ENCODE results near the gene ELMO1. TPM values are rescaled to one million over a fixed set of nuclear protein-coding genes. Genes with fewer than 3 reads are reported as not detected.
A peak's percentile ranks its signal among the peaks of the same experiment; 100 is the strongest.

The ELMO1 gene
- total RNA-seq, 1 experiment from 2014 or later = 137 TPM

DNA sequence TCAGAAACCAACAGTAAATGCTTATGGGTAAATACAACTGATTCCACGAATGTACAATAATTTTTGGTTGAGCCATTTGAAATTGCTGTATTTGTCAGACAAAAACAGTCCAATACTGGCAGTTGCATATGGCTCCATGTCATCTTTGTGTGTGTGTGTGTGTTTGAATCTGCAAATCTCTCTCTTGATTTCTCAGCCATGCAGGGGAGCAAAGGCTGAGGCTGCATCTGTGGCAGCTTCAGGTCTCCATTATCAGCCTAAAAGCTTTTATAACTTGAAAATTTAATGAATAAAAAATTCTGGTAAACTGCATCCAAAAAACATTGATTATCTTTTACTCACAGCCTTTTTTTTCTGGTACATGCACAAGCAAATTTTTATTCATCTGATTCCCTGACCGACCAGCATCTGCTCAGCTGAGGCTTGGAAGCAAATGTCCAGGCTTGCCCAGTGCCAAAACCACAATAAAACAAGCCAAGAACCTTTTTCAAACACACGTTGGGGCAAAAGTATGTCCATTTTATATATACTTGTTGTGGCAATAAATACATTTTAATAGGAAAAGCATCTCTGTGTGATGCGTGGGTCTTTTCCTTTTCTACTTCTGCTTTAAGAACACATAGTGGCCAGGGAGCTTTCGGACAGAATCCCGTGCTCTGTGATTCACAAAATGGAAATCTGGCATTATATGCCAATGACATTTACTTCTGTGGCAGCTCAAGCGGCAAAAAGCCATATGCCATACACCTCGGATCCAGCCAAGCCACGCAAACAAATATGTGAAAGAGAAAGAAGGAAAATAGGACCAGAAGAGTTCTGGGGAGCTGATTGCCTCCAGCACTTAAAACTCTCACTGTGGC, 448.8 kb downstream of the ELMO1 start:
- DNase-seq = no peak
- no peaks in the 10 kb centered on the region for H3K27me3 ChIP-seq (ENCODE audit: low read length)
- H3K27ac ChIP-seq (ENCODE audit: low read length) = no peak overlapping the region
- H4K20me1 ChIP-seq (ENCODE audit: insufficient read depth, low read depth, low read length) = peaks cover 25% of the 10 kb centered on the region
- no peaks in the 10 kb centered on the region for H3K9me3 ChIP-seq (ENCODE audit: low read length)
- no peaks in the 10 kb centered on the region for H3K9me2 ChIP-seq (replicated peaks; ENCODE audit: insufficient read depth, low read length)
- H3K79me2 ChIP-seq (ENCODE audit: low read length) = no peaks in the 10 kb centered on the region
- no peak overlapping the region for H3K4me3 ChIP-seq (ENCODE audit: low read length)
- no peak overlapping the region for H2AFZ ChIP-seq (ENCODE audit: low read length)
- no peak overlapping the region for H3K4me2 ChIP-seq (ENCODE audit: low read depth, low read length, poor library complexity, severe bottlenecking)
- no peaks in the 10 kb centered on the region for H3K36me3 ChIP-seq (ENCODE audit: insufficient read depth, low read length)
- H3K4me1 ChIP-seq (ENCODE audit: low read length) = no peaks in the 10 kb centered on the region
- no peak overlapping the region for H3K9ac ChIP-seq (ENCODE audit: low read length)

DNA sequence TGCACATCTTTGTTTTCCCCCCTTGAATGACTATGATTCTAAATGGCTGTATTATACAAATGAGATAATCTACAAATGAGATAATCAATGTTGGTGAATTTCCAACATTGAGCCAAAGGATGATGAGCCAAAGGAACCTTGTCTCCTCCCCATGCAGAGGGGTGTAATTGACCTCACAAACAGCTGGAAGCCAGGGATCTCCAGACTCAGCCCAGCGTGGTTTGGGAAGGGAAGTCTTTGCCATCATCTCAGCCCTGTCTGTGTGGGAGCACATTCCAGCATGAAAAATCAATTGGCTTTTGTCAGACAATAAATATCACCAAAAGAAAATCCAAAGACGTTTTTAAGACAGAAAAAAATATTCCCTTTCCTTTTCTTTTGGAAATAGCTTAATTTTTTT, 452.9 kb downstream of the ELMO1 start:
- Histone ChIP-seq H3K27ac (ENCODE audit: low read length) (no peak overlapping the region), H3K4me3 (ENCODE audit: low read length) (no peak overlapping the region), H3K9me2 (replicated peaks; ENCODE audit: insufficient read depth, low read length) (no peaks in the 10 kb centered on the region), H3K9me3 (ENCODE audit: low read length) (no peaks in the 10 kb centered on the region), H2AFZ (ENCODE audit: low read length) (no peak overlapping the region), H3K36me3 (ENCODE audit: insufficient read depth, low read length) (no peaks in the 10 kb centered on the region), H4K20me1 (ENCODE audit: insufficient read depth, low read depth, low read length) (peaks cover 56% of the 10 kb centered on the region), H3K27me3 (ENCODE audit: low read length) (no peaks in the 10 kb centered on the region), H3K4me1 (ENCODE audit: low read length) (no peaks in the 10 kb centered on the region), H3K9ac (ENCODE audit: low read length) (no peak overlapping the region), H3K79me2 (ENCODE audit: low read length) (no peaks in the 10 kb centered on the region), H3K4me2 (ENCODE audit: low read depth, low read length, poor library complexity, severe bottlenecking) (no peak overlapping the region)
- no peak for DNase-seq

DNA sequence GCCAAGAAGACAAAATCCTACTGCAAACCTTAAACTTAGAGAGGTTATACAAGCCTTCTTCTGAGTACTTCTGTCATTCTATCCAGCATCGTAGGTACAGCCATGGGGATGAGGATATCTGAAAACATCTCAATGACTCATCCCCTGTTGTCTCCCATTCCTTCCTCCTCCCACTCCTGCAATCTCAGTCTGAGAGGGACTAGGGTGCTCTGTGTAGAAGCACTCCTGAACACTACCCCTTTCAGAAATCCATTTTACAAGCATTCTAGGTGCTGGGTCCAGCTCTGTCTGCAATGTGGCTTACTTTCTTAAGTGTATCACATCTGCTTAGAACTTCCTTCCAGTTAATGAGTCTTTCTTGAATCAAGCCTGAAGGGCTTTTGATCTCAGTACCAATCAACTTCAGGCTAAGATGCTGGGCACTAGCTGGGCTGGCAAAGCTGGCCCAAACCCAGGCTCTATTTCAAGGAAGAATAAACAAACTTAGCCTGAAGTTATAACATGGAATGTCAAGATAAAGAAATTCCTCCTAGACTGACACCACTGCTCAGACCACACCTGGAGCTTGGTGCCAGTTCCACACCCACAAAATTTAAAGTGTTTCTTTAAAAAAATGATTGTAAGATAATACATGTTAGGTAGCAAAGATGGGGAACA, 454.1 kb downstream of the ELMO1 start:
- Histone ChIP-seq H3K4me3 (ENCODE audit: low read length) (no peak overlapping the region), H3K4me2 (ENCODE audit: low read depth, low read length, poor library complexity, severe bottlenecking) (no peak overlapping the region), H3K79me2 (ENCODE audit: low read length) (no peaks in the 10 kb centered on the region), H3K9ac (ENCODE audit: low read length) (no peak overlapping the region), H3K36me3 (ENCODE audit: insufficient read depth, low read length) (no peaks in the 10 kb centered on the region), H3K9me3 (ENCODE audit: low read length) (no peaks in the 10 kb centered on the region), H3K9me2 (replicated peaks; ENCODE audit: insufficient read depth, low read length) (no peaks in the 10 kb centered on the region), H3K4me1 (ENCODE audit: low read length) (no peaks in the 10 kb centered on the region), H3K27ac (ENCODE audit: low read length) (no peak overlapping the region), H2AFZ (ENCODE audit: low read length) (no peak overlapping the region), H4K20me1 (ENCODE audit: insufficient read depth, low read depth, low read length) (peaks cover 55% of the 10 kb centered on the region), H3K27me3 (ENCODE audit: low read length) (no peaks in the 10 kb centered on the region)
- DNase-seq = no peak

DNA sequence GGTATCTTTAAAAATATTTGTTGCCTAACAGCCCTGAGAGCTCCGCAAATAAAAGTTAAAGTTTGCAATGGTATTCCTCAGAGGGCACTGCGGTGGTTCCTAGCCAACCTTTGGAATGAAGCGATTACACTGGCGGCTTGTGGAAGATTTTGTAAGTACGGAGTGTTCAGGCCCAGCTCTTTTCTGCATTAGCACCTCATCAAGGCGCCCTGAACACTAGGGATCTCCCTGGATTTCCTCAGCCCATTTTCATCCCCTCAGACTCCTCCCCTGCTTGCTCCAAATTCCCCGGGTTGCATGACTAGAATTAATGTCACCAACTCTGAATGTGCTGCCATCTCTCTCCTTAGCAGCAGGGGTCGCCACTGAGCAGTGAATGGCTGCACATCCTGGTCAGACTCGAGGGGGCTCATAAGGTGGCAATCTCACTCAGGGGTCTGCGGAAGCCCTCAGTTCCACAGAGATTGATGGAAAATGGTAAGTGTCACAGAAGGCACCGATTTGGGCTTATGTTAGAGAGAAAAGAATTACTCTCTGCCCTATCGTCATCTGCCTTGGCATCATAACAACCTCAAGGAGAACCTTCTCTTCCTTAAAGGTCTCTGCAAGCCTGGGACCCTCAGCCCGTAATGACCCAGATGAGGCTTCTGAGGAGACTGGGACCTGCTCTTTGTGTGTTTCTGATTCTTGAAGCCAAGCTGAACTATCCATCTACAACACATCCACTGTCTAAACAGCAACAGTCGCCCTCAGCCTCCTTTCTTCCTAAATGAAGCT, 461.5 kb downstream of the ELMO1 start:
- Histone ChIP-seq H3K9me2 (replicated peaks; ENCODE audit: insufficient read depth, low read length) (no peaks in the 10 kb centered on the region), H3K79me2 (ENCODE audit: low read length) (no peaks in the 10 kb centered on the region), H3K27me3 (ENCODE audit: low read length) (no peaks in the 10 kb centered on the region), H3K9ac (ENCODE audit: low read length) (no peak overlapping the region), H3K9me3 (ENCODE audit: low read length) (no peaks in the 10 kb centered on the region), H3K4me3 (ENCODE audit: low read length) (no peak overlapping the region), H3K36me3 (ENCODE audit: insufficient read depth, low read length) (no peaks in the 10 kb centered on the region), H3K27ac (ENCODE audit: low read length) (no peak overlapping the region), H3K4me2 (ENCODE audit: low read depth, low read length, poor library complexity, severe bottlenecking) (no peak overlapping the region), H3K4me1 (ENCODE audit: low read length) (peaks cover 42% of the 10 kb centered on the region), H2AFZ (ENCODE audit: low read length) (no peak overlapping the region), H4K20me1 (ENCODE audit: insufficient read depth, low read depth, low read length) (peaks cover 66% of the 10 kb centered on the region)
- peak; percentile 78 for DNase-seq

DNA sequence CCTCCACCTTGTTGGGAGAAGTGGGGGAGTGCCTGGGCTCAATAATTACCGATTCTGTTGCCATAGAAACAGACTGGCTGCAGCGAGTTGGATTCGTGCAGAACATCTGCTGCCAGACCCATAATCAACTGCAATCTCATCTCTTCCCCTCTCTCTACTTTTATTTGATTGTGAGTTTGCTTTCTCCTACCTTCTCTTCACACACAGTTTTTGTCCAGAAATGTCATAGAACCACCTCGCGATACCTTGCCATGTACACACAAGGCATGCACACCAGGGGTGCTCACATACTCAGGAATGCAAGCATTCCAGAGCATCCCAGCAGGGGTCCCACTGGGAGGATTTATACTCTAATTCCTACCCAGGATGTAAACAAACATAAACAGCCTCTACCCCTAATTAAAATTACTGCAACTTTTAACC, 462.1 kb downstream of the ELMO1 start:
- no peaks in the 10 kb centered on the region for H3K36me3 ChIP-seq (ENCODE audit: insufficient read depth, low read length)
- no peaks in the 10 kb centered on the region for H3K9me2 ChIP-seq (replicated peaks; ENCODE audit: insufficient read depth, low read length)
- H3K27ac ChIP-seq (ENCODE audit: low read length) = no peak overlapping the region
- H3K9me3 ChIP-seq (ENCODE audit: low read length) = no peaks in the 10 kb centered on the region
- no peak overlapping the region for H3K4me2 ChIP-seq (ENCODE audit: low read depth, low read length, poor library complexity, severe bottlenecking)
- no peaks in the 10 kb centered on the region for H3K27me3 ChIP-seq (ENCODE audit: low read length)
- H4K20me1 ChIP-seq (ENCODE audit: insufficient read depth, low read depth, low read length) = peaks cover 66% of the 10 kb centered on the region
- no peaks in the 10 kb centered on the region for H3K79me2 ChIP-seq (ENCODE audit: low read length)
- no peak overlapping the region for H2AFZ ChIP-seq (ENCODE audit: low read length)
- no peak overlapping the region for H3K4me3 ChIP-seq (ENCODE audit: low read length)
- H3K9ac ChIP-seq (ENCODE audit: low read length) = no peak overlapping the region
- peaks cover 42% of the 10 kb centered on the region for H3K4me1 ChIP-seq (ENCODE audit: low read length)
- no peak for DNase-seq

DNA sequence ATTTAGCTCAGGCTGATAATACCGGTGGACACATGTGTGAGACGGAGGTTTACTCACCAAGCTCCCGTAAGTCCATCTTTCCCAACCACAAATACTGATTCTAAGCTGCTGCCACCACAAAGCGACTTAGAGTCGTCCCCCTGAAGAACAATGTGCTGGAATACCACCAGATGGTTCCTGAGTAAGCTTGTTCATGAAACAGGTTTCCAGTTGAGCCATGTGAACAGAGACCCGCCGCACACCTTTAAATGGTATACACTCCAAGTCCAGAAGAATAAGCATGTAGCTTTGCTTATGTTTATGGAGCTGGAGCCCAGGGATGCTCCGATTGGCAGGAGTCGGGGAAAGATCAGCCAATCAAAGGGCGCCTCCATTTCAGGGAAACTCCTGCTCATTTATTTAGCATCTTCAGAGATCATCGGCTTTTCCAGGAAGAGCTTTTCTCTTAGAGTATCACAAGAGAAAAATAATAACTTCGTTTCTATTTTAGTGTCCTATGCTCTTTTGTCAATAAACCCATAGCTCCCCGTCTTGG, 462.7 kb downstream of the ELMO1 start:
- Histone ChIP-seq H3K4me3 (ENCODE audit: low read length) (peak overlapping the region; percentile 57; the same call in 1 of the 2 replicates), H3K4me2 (ENCODE audit: low read depth, low read length, poor library complexity, severe bottlenecking) (peak overlapping the region; percentile 72), H3K27me3 (ENCODE audit: low read length) (no peaks in the 10 kb centered on the region), H3K4me1 (ENCODE audit: low read length) (peaks cover 42% of the 10 kb centered on the region), H3K9me2 (replicated peaks; ENCODE audit: insufficient read depth, low read length) (no peaks in the 10 kb centered on the region), H3K79me2 (ENCODE audit: low read length) (no peaks in the 10 kb centered on the region), H2AFZ (ENCODE audit: low read length) (no peak overlapping the region), H3K9me3 (ENCODE audit: low read length) (no peaks in the 10 kb centered on the region), H3K9ac (ENCODE audit: low read length) (no peak overlapping the region), H4K20me1 (ENCODE audit: insufficient read depth, low read depth, low read length) (peaks cover 64% of the 10 kb centered on the region), H3K36me3 (ENCODE audit: insufficient read depth, low read length) (no peaks in the 10 kb centered on the region), H3K27ac (ENCODE audit: low read length) (no peak overlapping the region)
- DNase-seq = no peak

DNA sequence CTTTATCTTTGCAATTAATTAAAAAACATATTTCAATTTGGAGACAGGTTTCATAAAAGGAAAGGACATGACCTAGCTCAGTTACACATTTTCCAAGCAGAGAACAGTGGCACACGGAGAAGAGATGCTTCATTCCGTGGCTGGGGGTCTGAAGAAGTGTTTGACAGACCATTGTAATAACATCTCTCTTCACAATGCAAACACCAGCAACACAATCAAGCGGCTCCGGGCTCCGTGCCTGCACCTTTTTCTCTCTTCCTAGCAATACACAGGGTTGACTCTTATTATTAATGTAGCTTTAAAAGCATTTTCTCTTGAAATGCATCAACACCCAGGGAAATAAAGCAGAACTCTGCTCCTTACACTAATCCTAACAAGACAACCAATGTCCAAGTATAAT, 463.3 kb downstream of the ELMO1 start:
- H3K9me2 ChIP-seq (replicated peaks; ENCODE audit: insufficient read depth, low read length) = no peaks in the 10 kb centered on the region
- no peaks in the 10 kb centered on the region for H3K9me3 ChIP-seq (ENCODE audit: low read length)
- H3K4me3 ChIP-seq (ENCODE audit: low read length) = peak overlapping the region; percentile 57; the same call in 1 of the 2 replicates
- H3K27me3 ChIP-seq (ENCODE audit: low read length) = no peaks in the 10 kb centered on the region
- no peak for DNase-seq
- no peak overlapping the region for H2AFZ ChIP-seq (ENCODE audit: low read length)
- H4K20me1 ChIP-seq (ENCODE audit: insufficient read depth, low read depth, low read length) = peaks cover 61% of the 10 kb centered on the region
- peak overlapping the region; percentile 12; the same call in 1 of the 2 replicates for H3K27ac ChIP-seq (ENCODE audit: low read length)
- H3K9ac ChIP-seq (ENCODE audit: low read length) = no peak overlapping the region
- no peaks in the 10 kb centered on the region for H3K79me2 ChIP-seq (ENCODE audit: low read length)
- peaks cover 42% of the 10 kb centered on the region for H3K4me1 ChIP-seq (ENCODE audit: low read length)
- no peaks in the 10 kb centered on the region for H3K36me3 ChIP-seq (ENCODE audit: insufficient read depth, low read length)
- H3K4me2 ChIP-seq (ENCODE audit: low read depth, low read length, poor library complexity, severe bottlenecking) = peak overlapping the region; percentile 72
